Measurements from ENCODE around the gene SNX15.
A peak's percentile ranks its signal among the peaks of the same experiment; 100 is the strongest.

SNX15 gene

GRCh38 chr11:65069217-65069616 lies 42.0 kb downstream of the SNX15 start:
- TF ChIP-seq EZH2 (IDR thresholded peaks at IDR 0.05; ENCODE audit: borderline replicate concordance, low read length) = no peak
- TF ChIP-seq, protein P1, sequence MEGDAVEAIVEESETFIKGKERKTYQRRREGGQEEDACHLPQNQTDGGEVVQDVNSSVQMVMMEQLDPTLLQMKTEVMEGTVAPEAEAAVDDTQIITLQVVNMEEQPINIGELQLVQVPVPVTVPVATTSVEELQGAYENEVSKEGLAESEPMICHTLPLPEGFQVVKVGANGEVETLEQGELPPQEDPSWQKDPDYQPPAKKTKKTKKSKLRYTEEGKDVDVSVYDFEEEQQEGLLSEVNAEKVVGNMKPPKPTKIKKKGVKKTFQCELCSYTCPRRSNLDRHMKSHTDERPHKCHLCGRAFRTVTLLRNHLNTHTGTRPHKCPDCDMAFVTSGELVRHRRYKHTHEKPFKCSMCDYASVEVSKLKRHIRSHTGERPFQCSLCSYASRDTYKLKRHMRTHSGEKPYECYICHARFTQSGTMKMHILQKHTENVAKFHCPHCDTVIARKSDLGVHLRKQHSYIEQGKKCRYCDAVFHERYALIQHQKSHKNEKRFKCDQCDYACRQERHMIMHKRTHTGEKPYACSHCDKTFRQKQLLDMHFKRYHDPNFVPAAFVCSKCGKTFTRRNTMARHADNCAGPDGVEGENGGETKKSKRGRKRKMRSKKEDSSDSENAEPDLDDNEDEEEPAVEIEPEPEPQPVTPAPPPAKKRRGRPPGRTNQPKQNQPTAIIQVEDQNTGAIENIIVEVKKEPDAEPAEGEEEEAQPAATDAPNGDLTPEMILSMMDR (IDR thresholded peaks at IDR 0.05; ENCODE audit: low read length) = no peak
- H3K27me3 ChIP-seq (ENCODE audit: insufficient read depth, low read length) = no peaks in the 10 kb centered on the region
- no peaks in the 10 kb centered on the region for H3K79me2 ChIP-seq (ENCODE audit: insufficient read depth, low read length)
- no peaks in the 10 kb centered on the region for H4K20me1 ChIP-seq (ENCODE audit: insufficient read depth, low read length)
- no peak overlapping the region for H3K9ac ChIP-seq (ENCODE audit: low read length)
- H3K36me3 ChIP-seq (ENCODE audit: insufficient read depth, low read length) = no peaks in the 10 kb centered on the region; the same call in 1 of the 2 replicates
- H3K27ac ChIP-seq (ENCODE audit: low read depth, low read length, poor library complexity, severe bottlenecking) = no peak overlapping the region
- no peak overlapping the region for H3K4me3 ChIP-seq (ENCODE audit: low read depth, low read length, poor library complexity, severe bottlenecking)
- no peaks in the 10 kb centered on the region for H3K9me2 ChIP-seq (ENCODE audit: low read depth, low read length)
- H3K9me3 ChIP-seq (ENCODE audit: low read length) = no peaks in the 10 kb centered on the region
- no peaks in the 10 kb centered on the region for H3F3A ChIP-seq (ENCODE audit: insufficient read depth, low read length)
- no peak overlapping the region for H2AFZ ChIP-seq (ENCODE audit: low read length)
- H3K4me2 ChIP-seq (ENCODE audit: low read length) = no peak overlapping the region
- peaks cover 13% of the 10 kb centered on the region for H3K4me1 ChIP-seq (ENCODE audit: insufficient read depth, low read length, severe bottlenecking)

GRCh38 chr11:65071907-65072630 lies 44.8 kb downstream of the SNX15 start:
- no peak for TF ChIP-seq EZH2 (IDR thresholded peaks at IDR 0.05; ENCODE audit: borderline replicate concordance, low read length)
- TF ChIP-seq, protein P1 (IDR thresholded peaks at IDR 0.05; ENCODE audit: low read length) = no peak
- peaks cover 13% of the 10 kb centered on the region for H3K4me1 ChIP-seq (ENCODE audit: insufficient read depth, low read length, severe bottlenecking)
- no peaks in the 10 kb centered on the region for H3F3A ChIP-seq (ENCODE audit: insufficient read depth, low read length)
- H3K36me3 ChIP-seq (ENCODE audit: insufficient read depth, low read length) = peaks cover 18% of the 10 kb centered on the region
- peak overlapping the region; percentile 21; the same call in 1 of the 2 replicates for H3K9ac ChIP-seq (ENCODE audit: low read length)
- H4K20me1 ChIP-seq (ENCODE audit: insufficient read depth, low read length) = no peaks in the 10 kb centered on the region
- H2AFZ ChIP-seq (ENCODE audit: low read length) = no peak overlapping the region
- no peak overlapping the region for H3K4me3 ChIP-seq (ENCODE audit: low read depth, low read length, poor library complexity, severe bottlenecking)
- H3K9me3 ChIP-seq (ENCODE audit: low read length) = no peaks in the 10 kb centered on the region
- H3K27ac ChIP-seq (ENCODE audit: low read depth, low read length, poor library complexity, severe bottlenecking) = peak overlapping the region; percentile 62
- H3K4me2 ChIP-seq (ENCODE audit: low read length) = peak overlapping the region; percentile 47; the same call in 1 of the 2 replicates
- no peaks in the 10 kb centered on the region for H3K27me3 ChIP-seq (ENCODE audit: insufficient read depth, low read length)
- H3K79me2 ChIP-seq (ENCODE audit: insufficient read depth, low read length) = no peaks in the 10 kb centered on the region
- H3K9me2 ChIP-seq (ENCODE audit: low read depth, low read length) = no peaks in the 10 kb centered on the region

DNA sequence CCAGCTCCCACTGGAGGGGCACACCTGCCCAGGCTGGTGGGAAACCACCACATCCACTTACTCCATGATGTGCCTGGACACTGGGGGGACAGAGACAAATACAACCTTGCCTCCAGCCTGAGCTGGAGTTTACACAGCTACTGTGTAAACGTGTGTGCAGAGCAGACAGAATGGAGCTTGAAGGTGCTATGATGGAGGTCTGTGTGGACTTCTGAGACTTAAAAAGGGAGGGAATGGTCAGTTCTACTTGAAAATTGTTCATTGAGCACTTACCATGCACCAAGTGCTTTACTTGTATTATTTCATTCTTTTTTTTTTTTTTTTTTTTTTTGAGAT lies 45.4 kb downstream of the SNX15 start:
- TF ChIP-seq EZH2 (IDR thresholded peaks at IDR 0.05; ENCODE audit: borderline replicate concordance, low read length) = no peak
- TF ChIP-seq, protein P1 (IDR thresholded peaks at IDR 0.05; ENCODE audit: low read length) = no peak
- peaks cover 23% of the 10 kb centered on the region for H3K36me3 ChIP-seq (ENCODE audit: insufficient read depth, low read length)
- peak overlapping the region; percentile 47; the same call in 1 of the 2 replicates for H3K4me2 ChIP-seq (ENCODE audit: low read length)

More for the DNA sequence above, 45.4 kb downstream of the SNX15 start:
- H3K9me2 ChIP-seq (ENCODE audit: low read depth, low read length) = no peaks in the 10 kb centered on the region
- H3K27ac ChIP-seq (ENCODE audit: low read depth, low read length, poor library complexity, severe bottlenecking) = no peak overlapping the region
- H3F3A ChIP-seq (ENCODE audit: insufficient read depth, low read length) = no peaks in the 10 kb centered on the region
- H3K27me3 ChIP-seq (ENCODE audit: insufficient read depth, low read length) = no peaks in the 10 kb centered on the region
- H3K79me2 ChIP-seq (ENCODE audit: insufficient read depth, low read length) = no peaks in the 10 kb centered on the region
- H3K9me3 ChIP-seq (ENCODE audit: low read length) = no peaks in the 10 kb centered on the region
- H3K4me1 ChIP-seq (ENCODE audit: insufficient read depth, low read length, severe bottlenecking) = peaks cover 13% of the 10 kb centered on the region
- H3K9ac ChIP-seq (ENCODE audit: low read length) = no peak overlapping the region; the same call in 1 of the 2 replicates
- no peak overlapping the region for H3K4me3 ChIP-seq (ENCODE audit: low read depth, low read length, poor library complexity, severe bottlenecking)
- no peak overlapping the region for H2AFZ ChIP-seq (ENCODE audit: low read length)
- H4K20me1 ChIP-seq (ENCODE audit: insufficient read depth, low read length) = no peaks in the 10 kb centered on the region

Data from OCI-LY1 (cell line).